HepG2 (cell line): ENCODE results near the gene RASA3. TPM values are rescaled to one million over a fixed set of nuclear protein-coding genes. Genes with fewer than 3 reads are reported as not detected.

Source experiments
- ATAC-seq: fragments of 200-7000 bp; cut with Tn5 transposase; 3 replicates; pipeline ENCODE4 v1.9.1; 2020; ENCODE audit warnings: mild to moderate bottlenecking, moderate library complexity
- BruUV-seq: library from RNA; stranded (reverse); fragments of 400-500 nt; replicated peaks from 2 replicates; lab custom pipeline; 2021; lab: Mats Ljungman, UMichigan
- CTCF ChIA-PET: fragments of 300-600 bp; formaldehyde crosslinking; extraction: SDS; loops from one replicate; lab custom pipeline; 2021; ENCODE audit warnings: low total read pairs, inconsistent platforms, low intra/inter-chr PET ratio; lab: Yijun Ruan, JAX
- POLR2A ChIA-PET: fragments of 350-600 bp; sonication (Branson Sonifier 250); formaldehyde crosslinking; loops from one replicate; lab custom pipeline; 2020; ENCODE audit warnings: antibody characterized with exemption, inconsistent platforms; lab: Yijun Ruan, JAX
- DNase-seq: peaks from one replicate; pipeline ENCODE4 v3.0.0-alpha.2; 2015; ENCODE audit warnings: low spot score
- FAIRE-seq: peaks from 3 replicates; lab custom pipeline; 2011; peaks lifted over from hg19 to GRCh38; lab: Jason Lieb, UNC
- H2AFZ ChIP-seq: one replicate; pipeline ENCODE4 v1.6.1; 2011; ENCODE audit warnings: low read length, inconsistent platforms
- H3K27ac ChIP-seq: fragments of 300-600 bp; 3 replicates; pipeline ENCODE4 v1.8.0; 2011; ENCODE audit warnings: mixed run types, mild to moderate bottlenecking, mixed read lengths, low read length, inconsistent platforms; ENCODE audit not compliant: insufficient read depth; ENCODE audit errors: extremely low read length
- H3K27me3 ChIP-seq, 2 experiments: fragments of 200-600 bp in 1 of 2; 2 replicates in 1 of 2; 3 replicates in 1 of 2; pipeline versions ENCODE4 v1.6.0 to v1.8.0; 2011; ENCODE audit warnings: low read length in 2 of 2, mild to moderate bottlenecking in 2 of 2, moderate library complexity in 2 of 2, inconsistent platforms in 1 of 2; ENCODE audit not compliant: insufficient read depth in 2 of 2, control insufficient read depth in 1 of 2
- H3K36me3 ChIP-seq, 2 experiments: fragments of 200-600 bp in 1 of 2; replicated peaks in 1 of 2; 2 replicates in 1 of 2; 3 replicates in 1 of 2; pipeline versions ENCODE4 v1.5.1 to v1.8.0; 2011; ENCODE audit warnings: low read length in 2 of 2, inconsistent platforms in 1 of 2; ENCODE audit not compliant: insufficient read depth in 2 of 2, control insufficient read depth in 1 of 2
- H3K4me1 ChIP-seq: 2 replicates; pipeline ENCODE4 v1.5.1; 2012; ENCODE audit warnings: low read length, inconsistent platforms; ENCODE audit not compliant: insufficient read depth
- H3K4me2 ChIP-seq: 2 replicates; pipeline ENCODE4 v1.6.0; 2011; ENCODE audit warnings: low read depth, low read length, inconsistent platforms
- H3K4me3 ChIP-seq, 3 experiments: fragments of 200-600 bp in 1 of 3; sonication (generic), shearing (Covaris generic) in 1 of 3; replicated peaks in 1 of 3; 2 replicates each; pipeline ENCODE4 v1.5.1; 2011 to 2016; ENCODE audit warnings: low read length in 3 of 3, inconsistent platforms in 2 of 3, low read depth in 2 of 3, mild to moderate bottlenecking in 2 of 3, control low read depth in 1 of 3, mixed read lengths in 1 of 3; ENCODE audit not compliant: insufficient read depth in 1 of 3
- H3K79me2 ChIP-seq: one replicate; pipeline ENCODE4 v1.6.1; 2011; ENCODE audit warnings: low read length, inconsistent platforms; ENCODE audit not compliant: insufficient read depth
- H3K9ac ChIP-seq: 2 replicates; pipeline ENCODE4 v1.6.0; 2011; ENCODE audit warnings: mild to moderate bottlenecking, low read depth, low read length, inconsistent platforms; ENCODE audit not compliant: insufficient read depth
- H3K9me3 ChIP-seq: 2 replicates; pipeline ENCODE4 v1.5.1; 2012; ENCODE audit warnings: mild to moderate bottlenecking, low read length
- H4K20me1 ChIP-seq: 2 replicates; pipeline ENCODE4 v1.6.0; 2011; ENCODE audit warnings: inconsistent platforms, mild to moderate bottlenecking, low read length, moderate library complexity; ENCODE audit not compliant: insufficient read depth
- FOXO1 ChIP-seq: sonication (generic); formaldehyde crosslinking; IDR thresholded peaks from 2 replicates; pipeline ENCODE4 v1.4.0; 2020; ENCODE audit warnings: missing genetic modification reagents
- HMG20A ChIP-seq: IDR thresholded peaks from 2 replicates; pipeline ENCODE4 v1.6.1; 2016; ENCODE audit warnings: borderline replicate concordance
- JDP2 ChIP-seq: sonication (generic); formaldehyde crosslinking; IDR thresholded peaks from 2 replicates; pipeline ENCODE4 v1.8.1; 2022; ENCODE audit warnings: missing genetic modification reagents, borderline replicate concordance
- SIN3A ChIP-seq: IDR thresholded peaks from 2 replicates; pipeline ENCODE4 v1.6.1; 2011; ENCODE audit warnings: low read depth, mild to moderate bottlenecking, control low read depth, low read length, borderline replicate concordance
- XRCC5 ChIP-seq: fragments of 200-400 bp; formaldehyde crosslinking; optimal IDR thresholded peaks from 2 replicates; pipeline ENCODE3; 2017; ENCODE audit warnings: mild to moderate bottlenecking, low read length
- ZNF17 ChIP-seq: sonication (generic); formaldehyde crosslinking; IDR thresholded peaks from 2 replicates; pipeline ENCODE4 v1.5.0; 2020; ENCODE audit warnings: mild to moderate bottlenecking, missing genetic modification reagents
- WGBS: methylation state at CpG from one replicate; pipeline ENCODE4 v1.1.6; 2017; ENCODE audit warnings: low lambda C conversion rate; 5-methylcytosine and 5-hydroxymethylcytosine counted together
- in situ Hi-C: cut with HindIII; loops from 2 replicates; pipeline ENCODE4 v1.10.0; 2017; ENCODE audit warnings: low pct_unique_long_range_greater_than_20kb; ENCODE audit not compliant: extremely low pct_ligation_motif_present
- intact Hi-C: fragments of 100-400 bp; cut with micrococcal nuclease; formaldehyde crosslinking; loops from one replicate; pipeline ENCODE4 v1.10.0; 2022; ENCODE audit not compliant: unreplicated experiment
- polyA plus RNA-seq, 8 experiments: library from polyadenylated mRNA; depleted of rRNA in 3 of 8; stranded (reverse) in 7 of 8; unstranded in 1 of 8; fragments of >200 nt; fragmentation: Illumina TruSeq in 4 of 8; extraction: Trizol in 4 of 8; gene quantifications; 2 replicates each; pipeline versions ENCODE4 v1.2.1 to v1.2.3, GENCODE V29; 2011 to 2016; ENCODE audit warnings: low read depth in 4 of 8, missing spikeins in 1 of 8, mixed read lengths in 1 of 8; ENCODE audit not compliant: insufficient read depth in 1 of 8
- total RNA-seq, 5 experiments: library from RNA; depleted of rRNA; stranded (reverse); fragments of >200 nt; fragmentation: Illumina TruSeq; extraction: Trizol; gene quantifications; 2 replicates each; pipeline ENCODE4 v1.2.3, GENCODE V29; 2016; ENCODE audit warnings: low read depth in 1 of 5
- TF ChIP-seq, protein P1 (sequence below): sonication (generic); formaldehyde crosslinking; IDR thresholded peaks from 2 replicates; pipeline ENCODE4 v1.5.1; 2020; ENCODE audit warnings: mild to moderate bottlenecking, moderate library complexity, missing genetic modification reagents
- TF ChIP-seq, protein P2 (sequence below): sonication (generic); formaldehyde crosslinking; IDR thresholded peaks from 2 replicates; pipeline ENCODE4 v1.4.0; 2020; ENCODE audit warnings: missing genetic modification reagents, borderline replicate concordance

RASA3 gene
- total and polyA plus RNA-seq, 2 of the 13 experiments (the other 11 are each of a cell fraction or from before 2014, with no cell fraction given) = 0.05 TPM; not detected in 1

DNA sequence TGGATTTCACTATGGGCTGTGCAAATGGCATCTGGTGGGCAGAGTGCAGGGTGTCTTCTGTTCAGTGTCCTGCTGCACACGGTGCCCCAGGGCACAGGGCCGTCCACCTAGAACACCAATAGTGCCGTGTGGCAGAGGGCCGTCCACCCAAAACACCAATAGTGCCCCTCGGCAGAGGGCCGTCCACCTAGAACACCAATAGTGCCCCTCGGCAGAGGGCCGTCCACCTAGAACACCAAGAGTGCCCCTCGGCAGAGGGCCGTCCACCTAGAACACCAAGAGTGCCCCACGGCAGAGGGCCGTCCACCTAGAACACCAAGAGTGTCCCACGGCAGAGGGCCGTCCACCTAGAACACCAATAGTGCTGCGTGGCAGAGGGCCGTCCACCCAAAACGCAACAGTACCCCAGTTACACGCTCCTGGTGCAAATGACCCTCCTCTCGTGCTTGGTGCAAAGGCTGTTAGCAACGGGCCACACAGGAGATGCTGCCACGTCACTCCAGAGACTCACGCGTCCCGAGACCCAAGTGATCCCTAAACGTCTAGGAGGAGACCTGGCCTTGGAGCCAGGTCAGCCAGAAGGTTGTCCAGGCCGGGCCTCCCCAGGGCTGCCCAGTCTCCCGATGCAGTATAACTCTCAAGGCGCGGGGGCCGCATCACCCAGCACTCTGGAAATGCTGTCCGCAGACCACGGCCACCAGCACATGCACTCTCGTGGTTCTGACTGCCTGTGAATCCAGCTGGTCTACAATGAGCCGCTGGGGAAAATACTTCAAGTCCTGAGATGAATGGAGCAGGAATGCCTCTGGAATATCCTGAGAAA lies 51.5 kb downstream of the RASA3 start:
- H3K27me3 ChIP-seq = peaks cover 6 to 54% of the 10 kb centered on the region in 2 experiments; a peak in 4 of 5 replicates
- POLR2A ChIA-PET = no interaction called here
- intact Hi-C loops = no loop called here
- no TSS peak for BruUV-seq
- ATAC-seq (no peak), FAIRE-seq (no peak), DNase-seq (no peak)
- H3K9ac ChIP-seq = no peak overlapping the region
- H3K4me1 ChIP-seq = no peaks in the 10 kb centered on the region
- H2AFZ ChIP-seq = no peak overlapping the region
- H3K4me2 ChIP-seq = no peak overlapping the region
- no peak overlapping the region for H3K27ac ChIP-seq
- in situ Hi-C loops = no loop called here
- H3K36me3 ChIP-seq = no peaks in the 10 kb centered on the region
- 0% methylated on average over 3 of the region's 34 CpGs for WGBS
- no peak overlapping the region for H3K4me3 ChIP-seq
- no peaks in the 10 kb centered on the region for H3K9me3 ChIP-seq
- CTCF ChIA-PET = no interaction called here
- no peaks in the 10 kb centered on the region for H4K20me1 ChIP-seq
- H3K79me2 ChIP-seq = no peaks in the 10 kb centered on the region
- TF ChIP-seq XRCC5 (no peak), HMG20A (CRISPR knock-in tag) (no peak), SIN3A (no peak), JDP2 (CRISPR knock-in tag) (no peak), FOXO1 (no peak), ZNF17 (CRISPR knock-in tag) (no peak)
- TF ChIP-seq, protein P1, sequence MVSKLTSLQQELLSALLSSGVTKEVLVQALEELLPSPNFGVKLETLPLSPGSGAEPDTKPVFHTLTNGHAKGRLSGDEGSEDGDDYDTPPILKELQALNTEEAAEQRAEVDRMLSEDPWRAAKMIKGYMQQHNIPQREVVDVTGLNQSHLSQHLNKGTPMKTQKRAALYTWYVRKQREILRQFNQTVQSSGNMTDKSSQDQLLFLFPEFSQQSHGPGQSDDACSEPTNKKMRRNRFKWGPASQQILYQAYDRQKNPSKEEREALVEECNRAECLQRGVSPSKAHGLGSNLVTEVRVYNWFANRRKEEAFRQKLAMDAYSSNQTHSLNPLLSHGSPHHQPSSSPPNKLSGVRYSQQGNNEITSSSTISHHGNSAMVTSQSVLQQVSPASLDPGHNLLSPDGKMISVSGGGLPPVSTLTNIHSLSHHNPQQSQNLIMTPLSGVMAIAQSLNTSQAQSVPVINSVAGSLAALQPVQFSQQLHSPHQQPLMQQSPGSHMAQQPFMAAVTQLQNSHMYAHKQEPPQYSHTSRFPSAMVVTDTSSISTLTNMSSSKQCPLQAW (CRISPR knock-in tag) = no peak
- TF ChIP-seq, protein P2, sequence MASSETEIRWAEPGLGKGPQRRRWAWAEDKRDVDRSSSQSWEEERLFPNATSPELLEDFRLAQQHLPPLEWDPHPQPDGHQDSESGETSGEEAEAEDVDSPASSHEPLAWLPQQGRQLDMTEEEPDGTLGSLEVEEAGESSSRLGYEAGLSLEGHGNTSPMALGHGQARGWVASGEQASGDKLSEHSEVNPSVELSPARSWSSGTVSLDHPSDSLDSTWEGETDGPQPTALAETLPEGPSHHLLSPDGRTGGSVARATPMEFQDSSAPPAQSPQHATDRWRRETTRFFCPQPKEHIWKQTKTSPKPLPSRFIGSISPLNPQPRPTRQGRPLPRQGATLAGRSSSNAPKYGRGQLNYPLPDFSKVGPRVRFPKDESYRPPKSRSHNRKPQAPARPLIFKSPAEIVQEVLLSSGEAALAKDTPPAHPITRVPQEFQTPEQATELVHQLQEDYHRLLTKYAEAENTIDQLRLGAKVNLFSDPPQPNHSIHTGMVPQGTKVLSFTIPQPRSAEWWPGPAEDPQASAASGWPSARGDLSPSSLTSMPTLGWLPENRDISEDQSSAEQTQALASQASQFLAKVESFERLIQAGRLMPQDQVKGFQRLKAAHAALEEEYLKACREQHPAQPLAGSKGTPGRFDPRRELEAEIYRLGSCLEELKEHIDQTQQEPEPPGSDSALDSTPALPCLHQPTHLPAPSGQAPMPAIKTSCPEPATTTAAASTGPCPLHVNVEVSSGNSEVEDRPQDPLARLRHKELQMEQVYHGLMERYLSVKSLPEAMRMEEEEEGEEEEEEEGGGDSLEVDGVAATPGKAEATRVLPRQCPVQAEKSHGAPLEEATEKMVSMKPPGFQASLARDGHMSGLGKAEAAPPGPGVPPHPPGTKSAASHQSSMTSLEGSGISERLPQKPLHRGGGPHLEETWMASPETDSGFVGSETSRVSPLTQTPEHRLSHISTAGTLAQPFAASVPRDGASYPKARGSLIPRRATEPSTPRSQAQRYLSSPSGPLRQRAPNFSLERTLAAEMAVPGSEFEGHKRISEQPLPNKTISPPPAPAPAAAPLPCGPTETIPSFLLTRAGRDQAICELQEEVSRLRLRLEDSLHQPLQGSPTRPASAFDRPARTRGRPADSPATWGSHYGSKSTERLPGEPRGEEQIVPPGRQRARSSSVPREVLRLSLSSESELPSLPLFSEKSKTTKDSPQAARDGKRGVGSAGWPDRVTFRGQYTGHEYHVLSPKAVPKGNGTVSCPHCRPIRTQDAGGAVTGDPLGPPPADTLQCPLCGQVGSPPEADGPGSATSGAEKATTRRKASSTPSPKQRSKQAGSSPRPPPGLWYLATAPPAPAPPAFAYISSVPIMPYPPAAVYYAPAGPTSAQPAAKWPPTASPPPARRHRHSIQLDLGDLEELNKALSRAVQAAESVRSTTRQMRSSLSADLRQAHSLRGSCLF = no peak
